H1 (cell line): ENCODE data around the gene ACER1. TPM values are rescaled to one million over a fixed set of nuclear protein-coding genes. Genes with fewer than 3 reads are reported as not detected.

Experiments used
- CTCF ChIA-PET: fragments of 300-600 bp; sonication (Branson Sonifier 250); formaldehyde crosslinking; loops from one replicate; lab custom pipeline; 2021; ENCODE audit not compliant: partially characterized antibody; lab: Charles Lee
- POLR2A ChIA-PET: fragments of 300-600 bp; sonication (Branson Sonifier 250); formaldehyde crosslinking; loops from one replicate; lab custom pipeline; 2021; ENCODE audit warnings: inconsistent platforms; ENCODE audit not compliant: partially characterized antibody; lab: Charles Lee
- DNase-seq, 2 experiments: peaks; one replicate each; pipeline versions ENCODE4 v3.0.0 to v3.0.0-alpha.2; 2010 to 2022; ENCODE audit warnings: low spot score in 2 of 2, low read depth in 1 of 2, mixed read lengths in 1 of 2
- FAIRE-seq: peaks from 2 replicates; lab custom pipeline; 2011; peaks lifted over from hg19 to GRCh38; lab: Jason Lieb, UNC
- H2AFZ ChIP-seq: 2 replicates; pipeline ENCODE4 v1.8.1; 2012; ENCODE audit warnings: low read length, inconsistent platforms
- H2AK5ac ChIP-seq: 2 replicates; pipeline ENCODE4 v1.6.1; 2013; ENCODE audit warnings: low read depth, low read length
- H2BK120ac ChIP-seq: replicated peaks from 2 replicates; pipeline ENCODE3; 2013; ENCODE audit warnings: low read depth, low read length, inconsistent platforms
- H2BK12ac ChIP-seq: 2 replicates; pipeline ENCODE4 v1.6.1; 2013; ENCODE audit warnings: low read depth, low read length
- H2BK15ac ChIP-seq: 2 replicates; pipeline ENCODE4 v1.6.1; 2013; ENCODE audit warnings: low read length
- H2BK20ac ChIP-seq: 2 replicates; pipeline ENCODE4 v1.6.1; 2013; ENCODE audit warnings: low read length
- H2BK5ac ChIP-seq: 2 replicates; pipeline ENCODE4 v1.6.1; 2013; ENCODE audit warnings: low read depth, low read length
- H3K14ac ChIP-seq: 2 replicates; pipeline ENCODE4 v1.6.1; 2013; ENCODE audit warnings: inconsistent platforms; ENCODE audit not compliant: insufficient read length
- H3K18ac ChIP-seq: 2 replicates; pipeline ENCODE4 v1.6.1; 2013; ENCODE audit warnings: low read length; ENCODE audit errors: extremely low read depth
- H3K23ac ChIP-seq: 2 replicates; pipeline ENCODE4 v1.6.1; 2013; ENCODE audit warnings: inconsistent platforms; ENCODE audit not compliant: insufficient read length
- H3K23me2 ChIP-seq: 2 replicates; pipeline ENCODE4 v1.6.1; 2013; ENCODE audit warnings: low read depth, low read length
- H3K27ac ChIP-seq: 2 replicates; pipeline ENCODE4 v1.6.1; 2011; ENCODE audit warnings: low read depth, low read length, inconsistent platforms
- H3K27me3 ChIP-seq, 4 experiments: replicated peaks in 1 of 4; 1 replicate in 1 of 4; 2 replicates in 3 of 4; pipeline versions ENCODE4 v1.6.1 to v1.8.1; 2011 to 2013; ENCODE audit warnings: low read length in 3 of 4, mild to moderate bottlenecking in 3 of 4, inconsistent platforms in 2 of 4, mixed read lengths in 2 of 4, moderate library complexity in 1 of 4; ENCODE audit not compliant: control insufficient read depth in 3 of 4, insufficient read depth in 3 of 4; ENCODE audit errors: extremely low read depth in 1 of 4
- H3K36me3 ChIP-seq, 4 experiments: 2 replicates each; pipeline versions ENCODE4 v1.6.1 to v1.8.1; 2011 to 2013; ENCODE audit warnings: mild to moderate bottlenecking in 4 of 4, low read length in 3 of 4, moderate library complexity in 2 of 4, control low read depth in 1 of 4, inconsistent platforms in 1 of 4; ENCODE audit not compliant: insufficient read depth in 4 of 4, control insufficient read depth in 2 of 4
- H3K4ac ChIP-seq: replicated peaks from 2 replicates; pipeline ENCODE3; 2013; ENCODE audit warnings: low read length, low read depth, mixed read lengths, inconsistent platforms; ENCODE audit not compliant: insufficient read length
- H3K4me1 ChIP-seq, 4 experiments: replicated peaks in 1 of 4; 1 replicate in 1 of 4; 2 replicates in 3 of 4; pipeline versions ENCODE4 v1.6.1 to v1.8.1; 2011 to 2013; ENCODE audit warnings: low read length in 3 of 4, inconsistent platforms in 2 of 4, mixed read lengths in 1 of 4; ENCODE audit not compliant: insufficient read depth in 4 of 4, control insufficient read depth in 3 of 4
- H3K4me2 ChIP-seq, 2 experiments: 2 replicates each; pipeline versions ENCODE4 v1.6.1 to v1.8.1; 2011 to 2013; ENCODE audit warnings: low read depth in 2 of 2, low read length in 2 of 2, control low read depth in 1 of 2, inconsistent platforms in 1 of 2, mild to moderate bottlenecking in 1 of 2; ENCODE audit not compliant: insufficient read depth in 1 of 2
- H3K4me3 ChIP-seq, 4 experiments: fragments of 200-600, 300-600 bp in 1 of 4; sonication (generic), shearing (Covaris generic), sonication (Bioruptor Twin) in 1 of 4; 2 replicates each; pipeline versions ENCODE4 v1.5.1 to v1.8.1; 2011 to 2016; ENCODE audit warnings: low read length in 4 of 4, low read depth in 3 of 4, control low read depth in 2 of 4, inconsistent platforms in 2 of 4, mild to moderate bottlenecking in 2 of 4, mixed read lengths in 1 of 4, moderate library complexity in 1 of 4; ENCODE audit not compliant: insufficient read depth in 2 of 4; ENCODE audit errors: extremely low read depth in 1 of 4
- H3K56ac ChIP-seq: replicated peaks from 2 replicates; pipeline ENCODE3; 2013; ENCODE audit warnings: low read depth, mild to moderate bottlenecking, mixed read lengths, low read length, inconsistent platforms; ENCODE audit not compliant: insufficient read length
- H3K79me1 ChIP-seq: 2 replicates; pipeline ENCODE4 v1.6.1; 2013; ENCODE audit warnings: low read depth, low read length, control low read depth
- H3K79me2 ChIP-seq, 2 experiments: 2 replicates each; pipeline versions ENCODE4 v1.6.1 to v1.8.1; 2012 to 2013; ENCODE audit warnings: low read length in 2 of 2, mild to moderate bottlenecking in 2 of 2, inconsistent platforms in 1 of 2; ENCODE audit not compliant: insufficient read depth in 2 of 2, control insufficient read depth in 1 of 2
- H3K9ac ChIP-seq, 4 experiments: replicated peaks in 1 of 4; 1 replicate in 1 of 4; 2 replicates in 3 of 4; pipeline versions ENCODE4 v1.6.1 to v1.8.1; 2011 to 2013; ENCODE audit warnings: low read depth in 3 of 4, low read length in 3 of 4, control low read depth in 2 of 4, mild to moderate bottlenecking in 2 of 4, moderate library complexity in 2 of 4, inconsistent platforms in 1 of 4; ENCODE audit errors: extremely low read depth in 1 of 4
- H3K9me3 ChIP-seq, 2 experiments: 2 replicates each; pipeline versions ENCODE4 v1.6.1 to v1.8.1; 2012 to 2013; ENCODE audit warnings: mild to moderate bottlenecking in 2 of 2, moderate library complexity in 2 of 2, control low read depth in 1 of 2, inconsistent platforms in 1 of 2, low read depth in 1 of 2, low read length in 1 of 2, mixed read lengths in 1 of 2; ENCODE audit not compliant: insufficient read depth in 2 of 2
- H4K20me1 ChIP-seq, 2 experiments: replicated peaks in 1 of 2; 2 replicates each; pipeline versions ENCODE3 to v1.8.1; 2011 to 2013; ENCODE audit warnings: inconsistent platforms in 2 of 2, low read length in 2 of 2, mild to moderate bottlenecking in 1 of 2; ENCODE audit not compliant: insufficient read depth in 2 of 2, control insufficient read depth in 1 of 2
- H4K5ac ChIP-seq: 2 replicates; pipeline ENCODE4 v1.6.1; 2013; ENCODE audit warnings: low read length, low read depth, mixed read lengths, inconsistent platforms; ENCODE audit not compliant: insufficient read length
- H4K8ac ChIP-seq: 2 replicates; pipeline ENCODE4 v1.8.0; 2013; ENCODE audit warnings: mild to moderate bottlenecking, moderate library complexity, low read length, inconsistent platforms; ENCODE audit not compliant: insufficient read depth; ENCODE audit errors: extremely low read depth
- H4K91ac ChIP-seq: replicated peaks from 2 replicates; pipeline ENCODE3; 2013; ENCODE audit warnings: low read length, mixed read lengths, inconsistent platforms; ENCODE audit not compliant: insufficient read length
- CREB1 ChIP-seq: IDR thresholded peaks from 2 replicates; pipeline ENCODE4 v1.6.1; 2012; ENCODE audit warnings: inconsistent platforms
- HDAC6 ChIP-seq: IDR thresholded peaks from one replicate; pipeline ENCODE4 v1.7.1; 2012; ENCODE audit warnings: low read depth, mild to moderate bottlenecking, inconsistent platforms, low read length, moderate library complexity
- NANOG ChIP-seq: IDR thresholded peaks from 2 replicates; pipeline ENCODE4 v1.6.1; 2011; ENCODE audit warnings: low read length, low read depth, mild to moderate bottlenecking, inconsistent platforms; ENCODE audit not compliant: insufficient read depth, poor library complexity, severe bottlenecking
- PHF8 ChIP-seq: fragments of 200-600 bp; sonication (generic); conservative IDR thresholded peaks from 2 replicates; pipeline ENCODE4 v1.7.1; 2012; ENCODE audit warnings: low read depth, mild to moderate bottlenecking, inconsistent platforms, low read length, moderate library complexity
- YY1 ChIP-seq: IDR thresholded peaks from 2 replicates; pipeline ENCODE4 v1.6.1; 2011; ENCODE audit warnings: low read depth, mild to moderate bottlenecking, low read length
- WGBS, 2 experiments: shearing (Covaris generic) in 1 of 2; methylation state at CpG; one replicate each; pipeline versions ENCODE4 v1.1.6 to v1.1.7; 2013 to 2015; ENCODE audit warnings: low lambda C conversion rate in 2 of 2, mixed read lengths in 2 of 2, inconsistent platforms in 1 of 2, low coverage in 1 of 2, missing lambda C conversion rate in 1 of 2; ENCODE audit not compliant: insufficient replicate concordance in 2 of 2, insufficient coverage in 1 of 2, insufficient read length in 1 of 2; ENCODE audit errors: extremely low coverage in 1 of 2, missing lambda C conversion rate in 1 of 2; 5-methylcytosine and 5-hydroxymethylcytosine counted together
- polyA plus RNA-seq, 7 experiments: library from polyadenylated mRNA; depleted of rRNA in 3 of 7; stranded (reverse) in 5 of 7; unstranded in 2 of 7; fragments of >200 nt in 5 of 7; fragments of 200-250 nt in 2 of 7; gene quantifications; 1 replicate in 5 of 7; 2 replicates in 1 of 7; 4 replicates in 1 of 7; pipeline versions ENCODE4 v1.2.1 to v1.2.3, GENCODE V29; 2011 to 2013; ENCODE audit warnings: missing spikeins in 2 of 7, mixed read lengths in 2 of 7
- total RNA-seq: library from RNA; stranded (reverse); fragmentation: NEBNext Ultra II Directional; extraction: Animal tissue kit (Norgen Biotek cat#: 25700); gene quantifications from 2 replicates; pipeline ENCODE4 v1.2.1, GENCODE V29; 2021

The ACER1 gene
- total and polyA plus RNA-seq, 2 of the 8 experiments (the other 6 are each of a cell fraction or from before 2014, with no cell fraction given): 0.05 TPM; not detected in 1

DNA sequence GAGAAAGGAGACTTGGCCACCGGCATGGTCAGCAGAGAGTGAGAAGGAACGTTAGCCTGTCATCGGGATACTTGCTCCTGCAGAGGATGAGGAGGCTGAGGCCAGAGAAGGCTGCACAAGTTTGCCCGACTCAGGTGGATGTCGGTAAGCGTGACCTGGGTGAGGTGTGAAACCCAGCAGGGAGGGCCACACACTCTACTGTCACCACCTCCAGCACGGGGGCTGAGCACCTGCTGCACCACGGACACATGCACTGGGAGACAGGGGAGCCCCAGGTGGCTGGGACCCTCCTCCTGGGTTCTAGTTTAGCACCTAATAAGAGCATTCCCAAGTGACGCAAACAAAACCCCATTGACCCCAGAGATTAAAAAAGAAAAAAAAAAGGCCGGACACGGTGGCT lies 70.9 kb downstream of the ACER1 start:
- no peak overlapping the region for H2BK20ac ChIP-seq
- no peak overlapping the region for H3K4me3 ChIP-seq
- no peaks in the 10 kb centered on the region for H3K9me3 ChIP-seq
- H3K23me2 ChIP-seq: no peaks in the 10 kb centered on the region
- no peak for TF ChIP-seq NANOG
- no peak for TF ChIP-seq YY1
- TF ChIP-seq CREB1: no peak
- no peak for TF ChIP-seq PHF8
- no peak for TF ChIP-seq HDAC6
- H2BK15ac ChIP-seq: no peak overlapping the region
- H3K14ac ChIP-seq: no peak overlapping the region
- no peaks in the 10 kb centered on the region; a peak in 4 of 7 replicates for H3K4me1 ChIP-seq
- 94% methylated on average over 9 of the region's 11 CpGs; no CpG with 5 or more reads in 1 of the 2 experiments for WGBS, 2 experiments
- H3K56ac ChIP-seq: no peak overlapping the region
- CTCF ChIA-PET: interaction anchor here (0.6 to 3.6 kb wide), 3 partner anchors 8 to 544 kb away, joined by 3 to 41 read pairs (median 16); no protein-coding TSS in a partner anchor
- no peak overlapping the region for H2BK5ac ChIP-seq
- no peak overlapping the region for H3K4ac ChIP-seq
- peaks cover 3 to 19% (median 16%) of the 10 kb centered on the region in 4 experiments; a peak in 6 of 8 replicates for H3K36me3 ChIP-seq
- DNase-seq (no peak), FAIRE-seq (no peak)
- no peak overlapping the region for H4K5ac ChIP-seq
- no peak overlapping the region for H3K23ac ChIP-seq
- no peak overlapping the region for H3K9ac ChIP-seq
- H3K4me2 ChIP-seq: no peak overlapping the region
- POLR2A ChIA-PET: no interaction called here
- H3K18ac ChIP-seq: no peak overlapping the region
- H2BK120ac ChIP-seq: no peak overlapping the region
- peaks cover 24% of the 10 kb centered on the region for H3K79me1 ChIP-seq
- no peaks in the 10 kb centered on the region for H3K27me3 ChIP-seq
- no peak overlapping the region for H4K91ac ChIP-seq
- peaks cover 4 to 26% of the 10 kb centered on the region in 2 experiments for H4K20me1 ChIP-seq
- H2AFZ ChIP-seq: no peak overlapping the region
- H4K8ac ChIP-seq: no peak overlapping the region
- no peak overlapping the region for H2BK12ac ChIP-seq
- H3K79me2 ChIP-seq: peaks cover 0 to 54% of the 10 kb centered on the region in 2 experiments; a peak in 3 of 4 replicates
- H3K27ac ChIP-seq: no peak overlapping the region
- H2AK5ac ChIP-seq: no peak overlapping the region
